ENCODE results near the gene C5AR1. TPM values are rescaled to one million over a fixed set of nuclear protein-coding genes. Genes with fewer than 3 reads are reported as not detected.
"Not testable (repeated sequence)": the region's sequence is repeated elsewhere in the genome, so short reads cannot be mapped to it uniquely, and the experiment has no call there.

C5AR1 gene
- total and polyA plus RNA-seq, 5 donors from 2014 or later = 0.22 to 0.91 TPM; not detected in 3

GRCh38 chr19:47300867-47301266 is 8.8 kb upstream of the C5AR1 start:
- DNase-seq; ATAC-seq (ENCODE audit: low read depth in 2 of 2); H3K27me3 ChIP-seq (ENCODE audit: control insufficient read depth, insufficient read depth, low read length); H3K27ac ChIP-seq (ENCODE audit: insufficient read depth, low read length, poor library complexity, severe bottlenecking); H3K9me3 Mint-ChIP-seq; H3K27ac Mint-ChIP-seq; H3K27me3 Mint-ChIP-seq; H3K9me3 ChIP-seq (ENCODE audit: control insufficient read depth in 2 of 2, low read length in 2 of 2); H3K36me3 ChIP-seq (ENCODE audit: control insufficient read depth, insufficient read depth, low read length); H3K4me3 Mint-ChIP-seq; H3K36me3 Mint-ChIP-seq; H3K4me3 ChIP-seq (ENCODE audit: low read depth, low read length): not testable (repeated sequence)
- H3K4me1 ChIP-seq (ENCODE audit: control insufficient read depth, insufficient read depth, low read length, poor library complexity, severe bottlenecking) = peaks cover 10% of the 10 kb centered on the region
- H3K4me1 Mint-ChIP-seq = peaks cover 4 to 16% (median 10%) of the 10 kb centered on the region in 4 donors

GRCh38 chr19:47302249-47302648 is 7.4 kb upstream of the C5AR1 start:
- Histone ChIP-seq H3K4me1 (ENCODE audit: control insufficient read depth, insufficient read depth, low read length, poor library complexity, severe bottlenecking) (peaks cover 8% of the 10 kb centered on the region), H3K36me3 (ENCODE audit: control insufficient read depth, insufficient read depth, low read length) (no peaks in the 10 kb centered on the region), H3K27me3 (ENCODE audit: control insufficient read depth, insufficient read depth, low read length) (no peaks in the 10 kb centered on the region), H3K27ac (ENCODE audit: insufficient read depth, low read length, poor library complexity, severe bottlenecking) (no peak overlapping the region), H3K9me3 (ENCODE audit: control insufficient read depth in 2 of 2, low read length in 2 of 2) (no peaks in the 10 kb centered on the region), H3K4me3 (ENCODE audit: low read depth, low read length) (no peak overlapping the region)
- no peak overlapping the region for H3K4me3 Mint-ChIP-seq
- H3K9me3 Mint-ChIP-seq = no peaks in the 10 kb centered on the region
- H3K36me3 Mint-ChIP-seq = no peaks in the 10 kb centered on the region
- H3K27ac Mint-ChIP-seq = no peak overlapping the region
- peaks cover 6% of the 10 kb centered on the region for H3K27me3 Mint-ChIP-seq
- no peak for ATAC-seq (ENCODE audit: low read depth in 2 of 2)
- H3K4me1 Mint-ChIP-seq = peaks cover 4 to 9% (median 4%) of the 10 kb centered on the region in 4 donors
- DNase-seq = no peak

- Mint-ChIP-seq H3K4me3 (no peak overlapping the region), H3K27ac (no peak overlapping the region), H3K9me3 (no peaks in the 10 kb centered on the region), H3K27me3 (peaks cover 6% of the 10 kb centered on the region), H3K4me1 (peaks cover 4 to 9% (median 4%) of the 10 kb centered on the region in 4 donors), H3K36me3 (no peaks in the 10 kb centered on the region)
- DNase-seq (no peak), ATAC-seq (ENCODE audit: low read depth in 2 of 2) (no peak)
- Histone ChIP-seq H3K4me3 (ENCODE audit: low read depth, low read length) (no peak overlapping the region), H3K27me3 (ENCODE audit: control insufficient read depth, insufficient read depth, low read length) (no peaks in the 10 kb centered on the region), H3K36me3 (ENCODE audit: control insufficient read depth, insufficient read depth, low read length) (no peaks in the 10 kb centered on the region), H3K9me3 (ENCODE audit: control insufficient read depth in 2 of 2, low read length in 2 of 2) (no peaks in the 10 kb centered on the region), H3K4me1 (ENCODE audit: control insufficient read depth, insufficient read depth, low read length, poor library complexity, severe bottlenecking) (peaks cover 8% of the 10 kb centered on the region), H3K27ac (ENCODE audit: insufficient read depth, low read length, poor library complexity, severe bottlenecking) (no peak overlapping the region)
Measured at GRCh38 chr19:47303966-47304365, 5.7 kb upstream of the C5AR1 start.

GRCh38 chr19:47305309-47305751 is 4.3 kb upstream of the C5AR1 start:
- no peak overlapping the region for H3K4me3 ChIP-seq (ENCODE audit: low read depth, low read length)
- H3K4me3 Mint-ChIP-seq = peak overlapping the region in 1 of 4 donors; percentile 54
- peaks cover 4 to 9% (median 4%) of the 10 kb centered on the region in 4 donors for H3K4me1 Mint-ChIP-seq
- peak overlapping the region in 1 of 3 donors; percentile 32 for H3K27ac Mint-ChIP-seq
- H3K4me1 ChIP-seq (ENCODE audit: control insufficient read depth, insufficient read depth, low read length, poor library complexity, severe bottlenecking) = peaks cover 8% of the 10 kb centered on the region
- ATAC-seq (ENCODE audit: low read depth in 2 of 2) (no peak), DNase-seq (peak; percentile 26 to 45 (median 34))
- no peak overlapping the region for H3K27ac ChIP-seq (ENCODE audit: insufficient read depth, low read length, poor library complexity, severe bottlenecking)
- no peaks in the 10 kb centered on the region for H3K9me3 ChIP-seq (ENCODE audit: control insufficient read depth in 2 of 2, low read length in 2 of 2)
- peaks cover 10% of the 10 kb centered on the region for H3K27me3 Mint-ChIP-seq
- no peaks in the 10 kb centered on the region for H3K36me3 Mint-ChIP-seq
- no peaks in the 10 kb centered on the region for H3K9me3 Mint-ChIP-seq
- no peaks in the 10 kb centered on the region for H3K36me3 ChIP-seq (ENCODE audit: control insufficient read depth, insufficient read depth, low read length)
- H3K27me3 ChIP-seq (ENCODE audit: control insufficient read depth, insufficient read depth, low read length) = no peaks in the 10 kb centered on the region

- Mint-ChIP-seq H3K4me1 (peaks cover 4 to 8% (median 4%) of the 10 kb centered on the region in 4 donors), H3K27ac (no peak overlapping the region), H3K27me3 (peaks cover 10% of the 10 kb centered on the region), H3K36me3 (no peaks in the 10 kb centered on the region), H3K4me3 (no peak overlapping the region), H3K9me3 (no peaks in the 10 kb centered on the region)
- DNase-seq = no peak
- Histone ChIP-seq H3K27ac (ENCODE audit: insufficient read depth, low read length, poor library complexity, severe bottlenecking) (no peak overlapping the region), H3K36me3 (ENCODE audit: control insufficient read depth, insufficient read depth, low read length) (no peaks in the 10 kb centered on the region), H3K9me3 (ENCODE audit: control insufficient read depth in 2 of 2, low read length in 2 of 2) (no peaks in the 10 kb centered on the region), H3K4me1 (ENCODE audit: control insufficient read depth, insufficient read depth, low read length, poor library complexity, severe bottlenecking) (peaks cover 8% of the 10 kb centered on the region), H3K27me3 (ENCODE audit: control insufficient read depth, insufficient read depth, low read length) (no peaks in the 10 kb centered on the region), H3K4me3 (ENCODE audit: low read depth, low read length) (no peak overlapping the region)
- no peak for ATAC-seq (ENCODE audit: low read depth in 2 of 2)
Measured at GRCh38 chr19:47306303-47306702, 3.4 kb upstream of the C5AR1 start.

- Histone ChIP-seq H3K27ac (ENCODE audit: insufficient read depth, low read length, poor library complexity, severe bottlenecking) (no peak overlapping the region), H3K4me1 (ENCODE audit: control insufficient read depth, insufficient read depth, low read length, poor library complexity, severe bottlenecking) (peaks cover 5% of the 10 kb centered on the region), H3K9me3 (ENCODE audit: control insufficient read depth in 2 of 2, low read length in 2 of 2) (no peaks in the 10 kb centered on the region), H3K36me3 (ENCODE audit: control insufficient read depth, insufficient read depth, low read length) (no peaks in the 10 kb centered on the region), H3K27me3 (ENCODE audit: control insufficient read depth, insufficient read depth, low read length) (no peaks in the 10 kb centered on the region), H3K4me3 (ENCODE audit: low read depth, low read length) (no peak overlapping the region)
- Mint-ChIP-seq H3K27ac (no peak overlapping the region), H3K4me3 (no peak overlapping the region), H3K9me3 (peaks cover 0 to 1% (median 0%) of the 10 kb centered on the region in 7 donors), H3K27me3 (peaks cover 17% of the 10 kb centered on the region), H3K4me1 (peaks cover 4 to 5% (median 4%) of the 10 kb centered on the region in 4 donors), H3K36me3 (no peaks in the 10 kb centered on the region)
- no peak for ATAC-seq (ENCODE audit: low read depth in 2 of 2)
- DNase-seq = no peak
Measured at GRCh38 chr19:47309038-47309437, 623 bp upstream of the C5AR1 start.

GRCh38 chr19:47310323-47310722 is 662 bp downstream of the C5AR1 start:
- H3K4me3 Mint-ChIP-seq = no peak overlapping the region

GRCh38 chr19:47310819-47311218 is 1.2 kb downstream of the C5AR1 start:
- H3K9me3 Mint-ChIP-seq = peaks cover 0 to 1% (median 0%) of the 10 kb centered on the region in 7 donors
- Histone ChIP-seq H3K36me3 (ENCODE audit: control insufficient read depth, insufficient read depth, low read length) (no peaks in the 10 kb centered on the region), H3K4me3 (ENCODE audit: low read depth, low read length) (no peak overlapping the region), H3K9me3 (ENCODE audit: control insufficient read depth in 2 of 2, low read length in 2 of 2) (no peaks in the 10 kb centered on the region), H3K27me3 (ENCODE audit: control insufficient read depth, insufficient read depth, low read length) (no peaks in the 10 kb centered on the region), H3K27ac (ENCODE audit: insufficient read depth, low read length, poor library complexity, severe bottlenecking) (no peak overlapping the region), H3K4me1 (ENCODE audit: control insufficient read depth, insufficient read depth, low read length, poor library complexity, severe bottlenecking) (no peaks in the 10 kb centered on the region)
- H3K36me3 Mint-ChIP-seq = no peaks in the 10 kb centered on the region
- H3K4me3 Mint-ChIP-seq = no peak overlapping the region
- peaks cover 12% of the 10 kb centered on the region for H3K27me3 Mint-ChIP-seq
- H3K4me1 Mint-ChIP-seq = no peaks in the 10 kb centered on the region
- no peak for ATAC-seq (ENCODE audit: low read depth in 2 of 2)
- no peak for DNase-seq
- H3K27ac Mint-ChIP-seq = no peak overlapping the region

More at GRCh38 chr19:47310323-47310722, 662 bp downstream of the C5AR1 start:
- Histone ChIP-seq H3K36me3 (ENCODE audit: control insufficient read depth, insufficient read depth, low read length) (no peaks in the 10 kb centered on the region), H3K27ac (ENCODE audit: insufficient read depth, low read length, poor library complexity, severe bottlenecking) (no peak overlapping the region), H3K4me3 (ENCODE audit: low read depth, low read length) (no peak overlapping the region), H3K9me3 (ENCODE audit: control insufficient read depth in 2 of 2, low read length in 2 of 2) (no peaks in the 10 kb centered on the region), H3K27me3 (ENCODE audit: control insufficient read depth, insufficient read depth, low read length) (no peaks in the 10 kb centered on the region), H3K4me1 (ENCODE audit: control insufficient read depth, insufficient read depth, low read length, poor library complexity, severe bottlenecking) (peaks cover 1% of the 10 kb centered on the region)
- DNase-seq = no peak
- Mint-ChIP-seq H3K36me3 (no peaks in the 10 kb centered on the region), H3K27me3 (peaks cover 14% of the 10 kb centered on the region), H3K4me1 (peaks cover under 1 to 1% (median 1%) of the 10 kb centered on the region in 4 donors), H3K27ac (no peak overlapping the region), H3K9me3 (peaks cover 0 to 1% (median 0%) of the 10 kb centered on the region in 7 donors)
- no peak for ATAC-seq (ENCODE audit: low read depth in 2 of 2)

Measured in CD4-positive, CD25-positive, alpha-beta regulatory T cell (primary cell).